ENCODE data around the gene ABTB2. TPM values are rescaled to one million over a fixed set of nuclear protein-coding genes. Genes with fewer than 3 reads are reported as not detected.

ABTB2 gene
- total RNA-seq, 1 donor from 2014 or later = 24.7 TPM

DNA sequence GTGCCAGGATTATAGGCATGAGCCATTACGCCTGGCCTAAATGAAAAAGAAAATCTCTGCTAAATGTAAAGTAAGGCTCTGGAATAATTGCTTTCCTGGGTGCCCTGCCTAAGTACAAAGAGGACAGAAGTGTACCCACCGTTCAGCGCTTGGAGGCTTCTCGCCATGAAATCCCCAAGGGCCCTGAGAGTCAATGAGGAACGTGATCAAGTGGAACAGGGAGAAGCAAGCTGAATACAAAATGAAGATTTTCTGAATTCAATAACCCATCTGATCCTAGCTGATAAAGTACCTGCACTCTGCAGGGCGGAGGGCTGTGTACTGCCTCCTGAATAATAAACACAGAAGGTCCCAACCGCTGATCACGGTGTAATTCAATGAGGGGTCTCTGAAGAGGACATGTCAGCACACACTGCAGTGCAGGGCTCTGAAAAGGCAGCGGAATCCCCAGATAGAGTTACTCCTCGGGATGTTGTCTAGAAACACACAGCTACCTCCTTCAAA is 97.7 kb downstream of the ABTB2 start:
- intact Hi-C loops (cut with micrococcal nuclease) = no loop called here
- TF ChIP-seq, protein P1, sequence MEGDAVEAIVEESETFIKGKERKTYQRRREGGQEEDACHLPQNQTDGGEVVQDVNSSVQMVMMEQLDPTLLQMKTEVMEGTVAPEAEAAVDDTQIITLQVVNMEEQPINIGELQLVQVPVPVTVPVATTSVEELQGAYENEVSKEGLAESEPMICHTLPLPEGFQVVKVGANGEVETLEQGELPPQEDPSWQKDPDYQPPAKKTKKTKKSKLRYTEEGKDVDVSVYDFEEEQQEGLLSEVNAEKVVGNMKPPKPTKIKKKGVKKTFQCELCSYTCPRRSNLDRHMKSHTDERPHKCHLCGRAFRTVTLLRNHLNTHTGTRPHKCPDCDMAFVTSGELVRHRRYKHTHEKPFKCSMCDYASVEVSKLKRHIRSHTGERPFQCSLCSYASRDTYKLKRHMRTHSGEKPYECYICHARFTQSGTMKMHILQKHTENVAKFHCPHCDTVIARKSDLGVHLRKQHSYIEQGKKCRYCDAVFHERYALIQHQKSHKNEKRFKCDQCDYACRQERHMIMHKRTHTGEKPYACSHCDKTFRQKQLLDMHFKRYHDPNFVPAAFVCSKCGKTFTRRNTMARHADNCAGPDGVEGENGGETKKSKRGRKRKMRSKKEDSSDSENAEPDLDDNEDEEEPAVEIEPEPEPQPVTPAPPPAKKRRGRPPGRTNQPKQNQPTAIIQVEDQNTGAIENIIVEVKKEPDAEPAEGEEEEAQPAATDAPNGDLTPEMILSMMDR (IDR thresholded peaks at IDR 0.05; ENCODE audit: borderline replicate concordance) = no peak
- no peak for DNase-seq
- H3K4me1 ChIP-seq = peaks cover 53% of the 10 kb centered on the region
- no peaks in the 10 kb centered on the region for H3K36me3 ChIP-seq
- no peaks in the 10 kb centered on the region for H3K9me3 ChIP-seq (replicated peaks)
- H3K27me3 ChIP-seq (ENCODE audit: low read depth) = no peaks in the 10 kb centered on the region
- no peak overlapping the region for H3K27ac ChIP-seq (replicated peaks)
- no peak overlapping the region for H3K4me3 ChIP-seq

DNA sequence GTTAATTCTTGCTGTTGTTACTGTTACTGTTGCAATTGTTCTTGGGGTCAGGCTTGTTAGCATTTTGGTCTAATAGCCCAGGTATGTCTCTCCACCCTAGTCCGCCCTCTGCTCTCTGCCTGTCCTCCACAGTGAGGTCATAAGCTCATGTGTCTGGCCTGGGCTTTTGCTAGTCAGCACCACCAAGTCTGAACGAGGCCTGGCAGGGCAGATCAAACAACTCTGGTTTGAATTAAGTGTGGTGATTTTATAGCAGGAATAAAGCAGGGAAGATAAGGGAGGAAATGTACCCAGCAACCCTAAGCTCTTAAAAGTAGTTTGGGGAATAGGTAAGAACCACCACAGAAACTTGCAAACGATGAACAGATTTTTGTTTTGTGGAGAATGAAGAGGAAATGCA is 98.7 kb downstream of the ABTB2 start:
- Histone ChIP-seq H3K9me3 (replicated peaks) (no peaks in the 10 kb centered on the region), H3K27me3 (ENCODE audit: low read depth) (no peaks in the 10 kb centered on the region), H3K27ac (replicated peaks) (no peak overlapping the region), H3K4me1 (peaks cover 45% of the 10 kb centered on the region), H3K4me3 (no peak overlapping the region), H3K36me3 (no peaks in the 10 kb centered on the region)
- no peak for DNase-seq
- TF ChIP-seq, protein P1 (IDR thresholded peaks at IDR 0.05; ENCODE audit: borderline replicate concordance) = no peak
- intact Hi-C loops (cut with micrococcal nuclease) = no loop called here

DNA sequence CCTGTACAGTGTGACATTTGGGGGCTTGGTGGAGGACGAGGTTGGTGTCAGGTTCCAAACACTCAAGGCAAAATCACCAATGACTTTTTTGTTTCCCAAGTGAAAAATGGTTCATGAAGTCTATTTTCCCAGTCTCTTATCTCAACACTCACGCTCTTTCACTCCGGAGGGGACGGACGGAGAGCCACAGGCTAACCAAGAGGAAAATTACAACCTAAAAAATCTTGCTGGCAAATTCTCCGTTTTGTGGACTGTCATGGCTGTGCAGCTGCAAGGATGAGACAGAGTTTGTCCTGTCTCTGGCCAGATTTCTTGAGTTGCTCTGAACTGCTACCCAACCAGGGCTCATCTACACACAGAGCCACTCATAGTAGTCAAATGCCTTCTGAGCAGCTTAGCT is 101.2 kb downstream of the ABTB2 start:
- intact Hi-C loops (cut with micrococcal nuclease) = no loop called here

DNA sequence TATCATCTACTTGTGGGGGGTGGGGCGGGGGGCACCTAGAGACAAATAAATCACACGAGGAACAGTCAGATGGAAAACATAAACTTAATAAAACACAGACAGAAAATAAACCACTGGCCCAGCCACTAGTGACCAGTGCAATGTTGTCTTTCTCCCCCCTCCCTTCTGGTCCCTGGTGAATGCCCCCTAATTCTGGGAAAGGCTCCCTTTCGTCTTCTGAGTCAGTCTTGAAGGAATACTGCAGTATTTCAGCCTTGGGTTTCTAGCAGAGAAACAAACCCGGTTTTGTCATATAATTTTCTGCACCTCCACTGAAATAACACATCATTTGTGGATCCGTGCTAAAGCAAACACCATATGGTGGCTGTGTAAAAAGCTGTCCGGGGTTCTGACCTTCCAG is 101.7 kb downstream of the ABTB2 start:
- no peak overlapping the region for H3K4me3 ChIP-seq
- H3K27me3 ChIP-seq (ENCODE audit: low read depth) = no peaks in the 10 kb centered on the region
- H3K36me3 ChIP-seq = no peaks in the 10 kb centered on the region
- H3K27ac ChIP-seq (replicated peaks) = peak overlapping the region; percentile 67
- H3K9me3 ChIP-seq (replicated peaks) = no peaks in the 10 kb centered on the region
- TF ChIP-seq, protein P1 (IDR thresholded peaks at IDR 0.05; ENCODE audit: borderline replicate concordance) = no peak
- no peak for DNase-seq
- intact Hi-C loops (cut with micrococcal nuclease) = no loop called here
- H3K4me1 ChIP-seq = peaks cover 33% of the 10 kb centered on the region

More for the DNA sequence above, 101.2 kb downstream of the ABTB2 start:
- no peak overlapping the region for H3K4me3 ChIP-seq
- no peak for DNase-seq
- no peaks in the 10 kb centered on the region for H3K36me3 ChIP-seq
- peaks cover 31% of the 10 kb centered on the region for H3K4me1 ChIP-seq
- no peaks in the 10 kb centered on the region for H3K27me3 ChIP-seq (ENCODE audit: low read depth)
- TF ChIP-seq, protein P1 (IDR thresholded peaks at IDR 0.05; ENCODE audit: borderline replicate concordance) = no peak
- no peaks in the 10 kb centered on the region for H3K9me3 ChIP-seq (replicated peaks)
- H3K27ac ChIP-seq (replicated peaks) = peak overlapping the region; percentile 67

DNA sequence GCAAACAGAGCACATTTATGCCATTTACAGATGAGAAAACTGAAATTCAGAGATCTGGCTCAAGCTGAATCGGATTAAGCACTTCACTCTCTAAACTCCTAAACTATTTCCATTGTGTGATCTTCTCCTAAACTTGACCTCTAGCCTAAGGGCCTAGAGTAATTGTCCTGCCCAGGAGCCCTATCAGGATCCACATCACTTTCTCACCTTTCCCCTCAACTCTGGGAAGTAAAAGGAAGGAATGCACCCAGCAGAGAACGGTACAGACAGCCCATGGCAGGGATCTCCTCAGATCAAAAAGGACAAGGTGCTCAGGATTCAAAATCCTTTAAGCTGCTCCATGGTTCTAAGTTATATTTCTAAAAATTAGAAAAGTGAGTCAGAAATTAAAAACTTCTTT is 102.7 kb downstream of the ABTB2 start:
- Histone ChIP-seq H3K4me1 (peaks cover 39% of the 10 kb centered on the region), H3K27me3 (ENCODE audit: low read depth) (no peaks in the 10 kb centered on the region), H3K27ac (replicated peaks) (no peak overlapping the region), H3K36me3 (no peaks in the 10 kb centered on the region), H3K9me3 (replicated peaks) (no peaks in the 10 kb centered on the region), H3K4me3 (no peak overlapping the region)
- intact Hi-C loops (cut with micrococcal nuclease) = no loop called here
- DNase-seq = no peak
- TF ChIP-seq, protein P1 (IDR thresholded peaks at IDR 0.05; ENCODE audit: borderline replicate concordance) = no peak
